PFSK-1 (cell line): ENCODE data around the gene CAPZA1.

Experiments
- FOXP2 ChIP-seq: optimal IDR thresholded peaks from 2 replicates; pipeline ENCODE3; 2011; ENCODE audit warnings: borderline replicate concordance, control low read depth, inconsistent platforms; ENCODE audit not compliant: insufficient read depth; ENCODE audit errors: extremely low read length, extremely low read depth
- POLR2AphosphoS5 ChIP-seq: IDR thresholded peaks from 2 replicates; pipeline ENCODE4 v1.6.1; 2012; ENCODE audit warnings: low read depth, mild to moderate bottlenecking, control low read depth, low read length, moderate library complexity
- SIN3A ChIP-seq: IDR thresholded peaks from 2 replicates; pipeline ENCODE4 v1.6.1; 2012; ENCODE audit warnings: mild to moderate bottlenecking, low read length, moderate library complexity, borderline replicate concordance; ENCODE audit not compliant: insufficient read depth
- TAF1 ChIP-seq: IDR thresholded peaks from 2 replicates; pipeline ENCODE4 v1.6.1; 2012; ENCODE audit warnings: low read length, control low read depth, borderline replicate concordance; ENCODE audit not compliant: insufficient read depth
- TF ChIP-seq, protein P1 (sequence below), 2 experiments: IDR thresholded peaks; 2 replicates each; pipeline versions ENCODE4 v1.6.1 to v1.8.0; 2011 to 2012; ENCODE audit warnings: low read depth in 2 of 2, low read length in 2 of 2, control low read depth in 1 of 2, inconsistent platforms in 1 of 2, mild to moderate bottlenecking in 1 of 2, moderate library complexity in 1 of 2; ENCODE audit not compliant: insufficient read depth in 1 of 2

The CAPZA1 gene

DNA sequence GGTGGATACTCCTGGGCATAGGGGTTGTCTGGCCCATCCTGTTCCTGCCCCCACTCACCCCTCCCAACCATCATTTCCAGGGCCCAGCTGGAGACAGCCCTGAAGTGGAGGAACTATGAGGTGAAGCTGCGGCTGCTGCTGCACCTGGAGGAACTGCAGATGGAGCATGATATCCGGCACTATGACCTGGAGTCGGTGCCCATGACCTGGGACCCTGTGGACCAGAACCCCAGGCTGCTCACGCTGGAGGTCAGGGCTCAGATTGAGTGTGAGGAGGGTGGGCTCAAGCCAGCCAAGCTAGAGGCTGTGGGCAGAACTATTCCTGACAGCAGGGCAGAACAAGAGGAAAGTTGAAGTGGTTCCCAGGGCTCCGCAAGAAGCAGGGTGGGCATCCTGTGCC lies 73.0 kb downstream of the CAPZA1 start:
- TF ChIP-seq SIN3A: no peak
- no peak for TF ChIP-seq POLR2AphosphoS5
- TF ChIP-seq, protein P1, sequence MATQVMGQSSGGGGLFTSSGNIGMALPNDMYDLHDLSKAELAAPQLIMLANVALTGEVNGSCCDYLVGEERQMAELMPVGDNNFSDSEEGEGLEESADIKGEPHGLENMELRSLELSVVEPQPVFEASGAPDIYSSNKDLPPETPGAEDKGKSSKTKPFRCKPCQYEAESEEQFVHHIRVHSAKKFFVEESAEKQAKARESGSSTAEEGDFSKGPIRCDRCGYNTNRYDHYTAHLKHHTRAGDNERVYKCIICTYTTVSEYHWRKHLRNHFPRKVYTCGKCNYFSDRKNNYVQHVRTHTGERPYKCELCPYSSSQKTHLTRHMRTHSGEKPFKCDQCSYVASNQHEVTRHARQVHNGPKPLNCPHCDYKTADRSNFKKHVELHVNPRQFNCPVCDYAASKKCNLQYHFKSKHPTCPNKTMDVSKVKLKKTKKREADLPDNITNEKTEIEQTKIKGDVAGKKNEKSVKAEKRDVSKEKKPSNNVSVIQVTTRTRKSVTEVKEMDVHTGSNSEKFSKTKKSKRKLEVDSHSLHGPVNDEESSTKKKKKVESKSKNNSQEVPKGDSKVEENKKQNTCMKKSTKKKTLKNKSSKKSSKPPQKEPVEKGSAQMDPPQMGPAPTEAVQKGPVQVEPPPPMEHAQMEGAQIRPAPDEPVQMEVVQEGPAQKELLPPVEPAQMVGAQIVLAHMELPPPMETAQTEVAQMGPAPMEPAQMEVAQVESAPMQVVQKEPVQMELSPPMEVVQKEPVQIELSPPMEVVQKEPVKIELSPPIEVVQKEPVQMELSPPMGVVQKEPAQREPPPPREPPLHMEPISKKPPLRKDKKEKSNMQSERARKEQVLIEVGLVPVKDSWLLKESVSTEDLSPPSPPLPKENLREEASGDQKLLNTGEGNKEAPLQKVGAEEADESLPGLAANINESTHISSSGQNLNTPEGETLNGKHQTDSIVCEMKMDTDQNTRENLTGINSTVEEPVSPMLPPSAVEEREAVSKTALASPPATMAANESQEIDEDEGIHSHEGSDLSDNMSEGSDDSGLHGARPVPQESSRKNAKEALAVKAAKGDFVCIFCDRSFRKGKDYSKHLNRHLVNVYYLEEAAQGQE (IDR thresholded peaks at IDR 0.05; ENCODE audit: insufficient read depth in 1 of 2, low read depth in 2 of 2, low read length in 2 of 2): no peak
- no peak for TF ChIP-seq FOXP2

- TF ChIP-seq SIN3A (no peak), TAF1 (no peak), POLR2AphosphoS5 (no peak), FOXP2 (no peak)
- TF ChIP-seq, protein P1 (IDR thresholded peaks at IDR 0.05; ENCODE audit: insufficient read depth in 1 of 2, low read depth in 2 of 2, low read length in 2 of 2): no peak
These were observed 74.2 kb downstream of the CAPZA1 start for GRCh38 chr1:112693821-112694220.

GRCh38 chr1:112694363-112694929 lies 74.8 kb downstream of the CAPZA1 start:
- TF ChIP-seq FOXP2 (no peak), POLR2AphosphoS5 (no peak)
- TF ChIP-seq, protein P1 (IDR thresholded peaks at IDR 0.05; ENCODE audit: insufficient read depth in 1 of 2, low read depth in 2 of 2, low read length in 2 of 2): no peak

DNA sequence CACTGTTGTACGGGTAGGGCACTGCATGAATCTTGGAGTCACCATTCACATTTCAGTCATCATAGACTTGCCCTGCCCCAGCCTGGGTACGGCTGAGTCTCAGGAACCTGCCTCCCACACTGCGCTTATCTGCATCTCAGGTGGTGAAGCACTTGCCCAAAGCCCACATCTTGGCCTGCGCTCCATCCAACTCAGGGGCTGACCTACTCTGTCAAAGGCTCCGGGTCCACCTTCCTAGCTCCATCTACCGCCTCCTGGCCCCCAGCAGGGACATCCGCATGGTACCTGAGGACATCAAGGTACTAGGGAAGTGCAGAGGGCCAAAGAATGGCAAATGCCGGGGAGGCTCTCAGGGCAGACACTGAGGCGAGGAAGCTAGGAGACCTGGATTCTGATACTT lies 75.6 kb downstream of the CAPZA1 start:
- TF ChIP-seq, protein P1 (IDR thresholded peaks at IDR 0.05; ENCODE audit: insufficient read depth in 1 of 2, low read depth in 2 of 2, low read length in 2 of 2): no peak
- TF ChIP-seq TAF1 (no peak), FOXP2 (no peak), POLR2AphosphoS5 (no peak), SIN3A (no peak)
